Choroid plexus epithelial cell (primary cell): ENCODE data around the gene OR10V1.
A peak's percentile ranks its signal among the peaks of the same experiment; 100 is the strongest.

Experiments
- DNase-seq: peaks from one replicate; pipeline ENCODE4 v3.0.0-alpha.2; 2010; ENCODE audit warnings: low read depth
- H3K4me3 ChIP-seq: 2 replicates; pipeline ENCODE4 v1.5.1; 2011; ENCODE audit warnings: low read depth, mild to moderate bottlenecking, control low read depth, low read length, moderate library complexity
- CTCF ChIP-seq: conservative IDR thresholded peaks from 2 replicates; pipeline ENCODE4 v1.5.1; 2011; ENCODE audit warnings: low read depth, mild to moderate bottlenecking, control low read depth, inconsistent platforms, low read length, moderate library complexity

The OR10V1 gene

GRCh38 chr11:59668950-59669610 is 44.6 kb downstream of the OR10V1 start, which contains the start of gene PATL1:
Gene PATL1 (minus strand): TSS chr11:59669037. CDS start chr11:59668895, 142 bp downstream.
- DNase-seq = peak; percentile 99
- TF ChIP-seq CTCF = no peak
- H3K4me3 ChIP-seq = peak within 1 kb of the TSS; percentile 82

GRCh38 chr11:59668188-59668949 is 45.3 kb downstream of the OR10V1 start:
- DNase-seq = peak; percentile 55
- peak; percentile 36 for TF ChIP-seq CTCF
- H3K4me3 ChIP-seq = peak overlapping the region; percentile 82

- no peak for TF ChIP-seq CTCF
- peak overlapping the region; percentile 82 for H3K4me3 ChIP-seq
- no peak for DNase-seq
Measured at GRCh38 chr11:59667812-59668187, 45.8 kb downstream of the OR10V1 start.

GRCh38 chr11:59666969-59667368 is 46.7 kb downstream of the OR10V1 start:
- peak; percentile 40 for DNase-seq
- TF ChIP-seq CTCF = no peak
- peak overlapping the region; percentile 82 for H3K4me3 ChIP-seq
